Hepatocyte (in vitro differentiated cells): ENCODE measurements around the gene DZANK1. TPM values are rescaled to one million over a fixed set of nuclear protein-coding genes. Genes with fewer than 3 reads are reported as not detected.

Experiments
- DNase-seq: peaks from one replicate; pipeline ENCODE4 v3.0.0-alpha.2; 2016; ENCODE audit warnings: low spot score
- H2AFZ ChIP-seq: fragments of 200-600 bp; sonication (generic); 2 replicates; pipeline ENCODE4 v1.6.0; 2016; ENCODE audit warnings: antibody characterized with exemption, mild to moderate bottlenecking
- H3K27ac ChIP-seq: fragments of 200-600 bp; sonication (generic); 2 replicates; pipeline ENCODE4 v1.5.1; 2016; ENCODE audit warnings: mild to moderate bottlenecking
- H3K27me3 ChIP-seq: fragments of 200-600 bp; sonication (generic); 2 replicates; pipeline ENCODE4 v1.6.1; 2016
- H3K36me3 ChIP-seq: fragments of 200-600 bp; sonication (generic); replicated peaks from 2 replicates; pipeline ENCODE4 v1.5.1; 2016; ENCODE audit warnings: low read depth; ENCODE audit not compliant: insufficient read depth
- H3K4me1 ChIP-seq: fragments of 200-600 bp; sonication (generic); 2 replicates; pipeline ENCODE4 v1.5.1; 2016; ENCODE audit warnings: mild to moderate bottlenecking, moderate library complexity; ENCODE audit not compliant: insufficient read depth
- H3K4me2 ChIP-seq: fragments of 200-600 bp; sonication (generic); 2 replicates; pipeline ENCODE4 v1.6.0; 2016
- H3K4me3 ChIP-seq: fragments of 200-600 bp; sonication (generic); 2 replicates; pipeline ENCODE4 v1.5.1; 2016; ENCODE audit warnings: mild to moderate bottlenecking
- H3K79me2 ChIP-seq: fragments of 200-600 bp; sonication (generic); 2 replicates; pipeline ENCODE4 v1.6.0; 2017; ENCODE audit warnings: mild to moderate bottlenecking
- H3K9me2 ChIP-seq: fragments of 200-600 bp; sonication (generic); replicated peaks from 2 replicates; pipeline ENCODE4 v1.6.0; 2017; ENCODE audit warnings: mild to moderate bottlenecking; ENCODE audit not compliant: insufficient read depth
- H3K9me3 ChIP-seq: fragments of 200-600 bp; sonication (generic); 2 replicates; pipeline ENCODE4 v1.5.1; 2016; ENCODE audit warnings: low read depth, mild to moderate bottlenecking
- H4K20me1 ChIP-seq: fragments of 200-600 bp; sonication (generic); 2 replicates; pipeline ENCODE4 v1.6.0; 2016; ENCODE audit warnings: mild to moderate bottlenecking; ENCODE audit not compliant: insufficient read depth, poor library complexity, severe bottlenecking
- EZH2 ChIP-seq: fragments of 200-600 bp; sonication (generic); IDR thresholded peaks from 2 replicates; pipeline ENCODE4 v1.6.1; 2016; ENCODE audit warnings: antibody characterized with exemption, mild to moderate bottlenecking, borderline replicate concordance
- EZH2phosphoT487 ChIP-seq: fragments of 200-600 bp; sonication (generic); IDR thresholded peaks from one replicate; pipeline ENCODE4 v1.6.1; 2018; ENCODE audit warnings: antibody characterized with exemption, mild to moderate bottlenecking, low read depth, moderate library complexity; ENCODE audit not compliant: unreplicated experiment, severe bottlenecking
- WGBS: methylation state at CpG from one replicate; pipeline ENCODE4 v1.1.6; 2016; ENCODE audit warnings: low lambda C conversion rate; ENCODE audit errors: missing lambda C conversion rate; 5-methylcytosine and 5-hydroxymethylcytosine counted together
- polyA plus RNA-seq: library from polyadenylated mRNA; unstranded; fragments of >200 nt; fragmentation: Nextera tagmentation; extraction: Ambion mirVana; gene quantifications from 2 replicates; pipeline ENCODE4 v1.2.1, GENCODE V29; 2016
- total RNA-seq: library from RNA; depleted of rRNA; stranded (reverse); fragments of >200 nt; gene quantifications from 2 replicates; pipeline ENCODE4 v1.2.3, GENCODE V29; 2014
- TF ChIP-seq, protein P1 (sequence below): fragments of 200-600 bp; sonication (generic); IDR thresholded peaks from 2 replicates; pipeline ENCODE4 v1.5.1; 2016; ENCODE audit warnings: antibody characterized with exemption, mild to moderate bottlenecking; ENCODE audit not compliant: poor library complexity

Gene DZANK1
- total and polyA plus RNA-seq, 2 experiments from 2014 or later, result 1.8 to 2.0 TPM

GRCh38 chr20:18481596-18481995, 14.8 kb upstream of the DZANK1 start:
- H3K36me3 ChIP-seq, result no peaks in the 10 kb centered on the region
- no peak overlapping the region for H2AFZ ChIP-seq
- H3K9me2 ChIP-seq, result no peaks in the 10 kb centered on the region
- H3K27me3 ChIP-seq, result no peaks in the 10 kb centered on the region
- no peak overlapping the region for H3K4me2 ChIP-seq
- H3K4me1 ChIP-seq, result no peaks in the 10 kb centered on the region
- TF ChIP-seq, protein P1, sequence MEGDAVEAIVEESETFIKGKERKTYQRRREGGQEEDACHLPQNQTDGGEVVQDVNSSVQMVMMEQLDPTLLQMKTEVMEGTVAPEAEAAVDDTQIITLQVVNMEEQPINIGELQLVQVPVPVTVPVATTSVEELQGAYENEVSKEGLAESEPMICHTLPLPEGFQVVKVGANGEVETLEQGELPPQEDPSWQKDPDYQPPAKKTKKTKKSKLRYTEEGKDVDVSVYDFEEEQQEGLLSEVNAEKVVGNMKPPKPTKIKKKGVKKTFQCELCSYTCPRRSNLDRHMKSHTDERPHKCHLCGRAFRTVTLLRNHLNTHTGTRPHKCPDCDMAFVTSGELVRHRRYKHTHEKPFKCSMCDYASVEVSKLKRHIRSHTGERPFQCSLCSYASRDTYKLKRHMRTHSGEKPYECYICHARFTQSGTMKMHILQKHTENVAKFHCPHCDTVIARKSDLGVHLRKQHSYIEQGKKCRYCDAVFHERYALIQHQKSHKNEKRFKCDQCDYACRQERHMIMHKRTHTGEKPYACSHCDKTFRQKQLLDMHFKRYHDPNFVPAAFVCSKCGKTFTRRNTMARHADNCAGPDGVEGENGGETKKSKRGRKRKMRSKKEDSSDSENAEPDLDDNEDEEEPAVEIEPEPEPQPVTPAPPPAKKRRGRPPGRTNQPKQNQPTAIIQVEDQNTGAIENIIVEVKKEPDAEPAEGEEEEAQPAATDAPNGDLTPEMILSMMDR, result no peak
- TF ChIP-seq EZH2phosphoT487, result no peak
- no peak for TF ChIP-seq EZH2
- H4K20me1 ChIP-seq, result no peaks in the 10 kb centered on the region
- no peak overlapping the region for H3K4me3 ChIP-seq
- H3K9me3 ChIP-seq, result no peaks in the 10 kb centered on the region
- no peaks in the 10 kb centered on the region for H3K79me2 ChIP-seq
- 95% methylated on average over 4 of the region's 4 CpGs for WGBS
- no peak for DNase-seq
- H3K27ac ChIP-seq, result no peak overlapping the region

DNA sequence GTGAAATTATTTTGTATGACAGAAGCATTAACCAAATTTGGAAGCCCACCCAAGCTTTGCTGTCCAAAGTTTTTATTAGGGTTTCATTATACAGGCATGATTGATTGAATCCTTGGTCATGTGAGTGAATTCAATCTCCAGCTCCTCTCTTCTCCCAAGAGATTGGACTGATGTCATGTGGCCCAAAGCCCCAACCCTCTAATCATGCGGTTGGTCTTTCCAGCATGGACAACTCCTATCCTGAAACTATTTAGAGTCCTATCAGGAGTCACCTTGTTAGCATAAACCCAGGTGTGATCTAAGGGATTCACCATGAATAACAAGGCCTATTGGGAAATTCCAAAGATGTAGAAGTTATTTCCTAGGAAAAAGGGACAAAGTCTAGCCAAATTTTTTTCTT, 11.0 kb upstream of the DZANK1 start:
- Histone ChIP-seq H4K20me1 (no peaks in the 10 kb centered on the region), H3K4me1 (no peaks in the 10 kb centered on the region), H3K27ac (no peak overlapping the region), H3K36me3 (no peaks in the 10 kb centered on the region), H3K27me3 (no peaks in the 10 kb centered on the region), H3K4me3 (no peak overlapping the region), H3K9me3 (no peaks in the 10 kb centered on the region), H2AFZ (no peak overlapping the region), H3K79me2 (no peaks in the 10 kb centered on the region), H3K4me2 (no peak overlapping the region), H3K9me2 (no peaks in the 10 kb centered on the region)
- DNase-seq, result no peak
- WGBS, result 95% methylated on average over 1 of the region's 1 CpG
- TF ChIP-seq EZH2phosphoT487 (no peak), EZH2 (no peak)
- TF ChIP-seq, protein P1, result no peak

- no peaks in the 10 kb centered on the region for H3K4me1 ChIP-seq
- WGBS, result 93% methylated on average over 1 of the region's 1 CpG
- DNase-seq, result no peak
- H3K36me3 ChIP-seq, result no peaks in the 10 kb centered on the region
- TF ChIP-seq, protein P1, result no peak
- TF ChIP-seq EZH2phosphoT487, result no peak
- no peak for TF ChIP-seq EZH2
- no peaks in the 10 kb centered on the region for H3K27me3 ChIP-seq
- H3K4me3 ChIP-seq, result no peak overlapping the region
- no peak overlapping the region for H3K27ac ChIP-seq
- no peaks in the 10 kb centered on the region for H3K9me3 ChIP-seq
- no peaks in the 10 kb centered on the region for H3K79me2 ChIP-seq
- H3K9me2 ChIP-seq, result no peaks in the 10 kb centered on the region
- H2AFZ ChIP-seq, result no peak overlapping the region
- no peaks in the 10 kb centered on the region for H4K20me1 ChIP-seq
- peak overlapping the region; percentile 24 for H3K4me2 ChIP-seq
Measured at GRCh38 chr20:18477218-18477617, 10.4 kb upstream of the DZANK1 start.

GRCh38 chr20:18466574-18466893, 296 bp downstream of the DZANK1 start:
- H3K79me2 ChIP-seq, result peaks cover 17% of the 10 kb centered on the region
- DNase-seq, result no peak
- H3K36me3 ChIP-seq, result no peaks in the 10 kb centered on the region
- peak overlapping the region; percentile 26 for H3K27ac ChIP-seq
- no peaks in the 10 kb centered on the region for H3K9me3 ChIP-seq
- WGBS, result 1% methylated on average over 15 of the region's 15 CpGs
- no peaks in the 10 kb centered on the region for H3K9me2 ChIP-seq
- H3K27me3 ChIP-seq, result no peaks in the 10 kb centered on the region
- TF ChIP-seq EZH2, result no peak
- no peak for TF ChIP-seq EZH2phosphoT487
- TF ChIP-seq, protein P1, result no peak
- peak overlapping the region; percentile 56 for H3K4me3 ChIP-seq
- H3K4me2 ChIP-seq, result peak overlapping the region; percentile 85
- peaks cover 6% of the 10 kb centered on the region for H3K4me1 ChIP-seq
- H4K20me1 ChIP-seq, result no peaks in the 10 kb centered on the region
- peak overlapping the region; percentile 78 for H2AFZ ChIP-seq
